ENCODE results near the gene SLC6A11.

DNA sequence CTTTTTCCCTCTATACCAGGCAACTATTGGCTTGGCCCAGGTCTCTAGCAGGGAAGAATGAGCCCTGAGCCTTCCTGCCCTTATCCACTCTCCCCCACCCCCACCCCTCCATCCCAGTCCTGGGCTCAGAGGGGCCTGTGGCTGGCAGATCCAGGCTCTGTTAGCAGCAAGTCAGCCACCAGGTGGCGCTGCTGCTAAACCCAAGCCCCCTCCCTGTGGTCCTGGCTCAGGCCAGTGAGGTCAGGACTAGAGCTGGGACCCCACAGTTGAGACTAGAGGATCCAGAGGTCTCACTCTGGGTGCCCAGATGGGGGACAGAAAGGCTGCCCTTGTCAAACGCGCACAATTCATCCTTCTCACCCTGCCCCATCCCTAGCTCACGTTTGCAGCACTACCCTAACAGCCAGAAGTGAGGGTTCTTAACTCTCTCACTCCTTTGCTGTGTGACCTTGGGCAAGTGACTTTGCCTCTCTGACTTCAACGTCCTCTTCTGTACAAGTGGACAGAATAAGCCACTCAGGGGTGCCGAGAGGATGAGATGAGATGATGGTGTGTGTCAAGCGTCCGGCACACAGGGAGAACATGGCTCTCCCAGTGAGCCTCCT is 129.8 kb downstream of the SLC6A11 start:
- TF ChIP-seq, protein P1, sequence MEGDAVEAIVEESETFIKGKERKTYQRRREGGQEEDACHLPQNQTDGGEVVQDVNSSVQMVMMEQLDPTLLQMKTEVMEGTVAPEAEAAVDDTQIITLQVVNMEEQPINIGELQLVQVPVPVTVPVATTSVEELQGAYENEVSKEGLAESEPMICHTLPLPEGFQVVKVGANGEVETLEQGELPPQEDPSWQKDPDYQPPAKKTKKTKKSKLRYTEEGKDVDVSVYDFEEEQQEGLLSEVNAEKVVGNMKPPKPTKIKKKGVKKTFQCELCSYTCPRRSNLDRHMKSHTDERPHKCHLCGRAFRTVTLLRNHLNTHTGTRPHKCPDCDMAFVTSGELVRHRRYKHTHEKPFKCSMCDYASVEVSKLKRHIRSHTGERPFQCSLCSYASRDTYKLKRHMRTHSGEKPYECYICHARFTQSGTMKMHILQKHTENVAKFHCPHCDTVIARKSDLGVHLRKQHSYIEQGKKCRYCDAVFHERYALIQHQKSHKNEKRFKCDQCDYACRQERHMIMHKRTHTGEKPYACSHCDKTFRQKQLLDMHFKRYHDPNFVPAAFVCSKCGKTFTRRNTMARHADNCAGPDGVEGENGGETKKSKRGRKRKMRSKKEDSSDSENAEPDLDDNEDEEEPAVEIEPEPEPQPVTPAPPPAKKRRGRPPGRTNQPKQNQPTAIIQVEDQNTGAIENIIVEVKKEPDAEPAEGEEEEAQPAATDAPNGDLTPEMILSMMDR (IDR thresholded peaks at IDR 0.05), result peak; percentile 70 to 97 (median 86)
- TF ChIP-seq POLR2A (IDR thresholded peaks at IDR 0.05), result no peak
